Transverse colon (tissue), 4 donors: ENCODE results near the gene CDC37.

ENCODE experiments used
- EP300 ChIP-seq: sonication (generic); formaldehyde crosslinking; IDR thresholded peaks from one replicate; pipeline ENCODE4 v1.6.1; 2017; ENCODE audit warnings: antibody characterized with exemption, low read depth
- POLR2A ChIP-seq: fragments of 450-650 bp; IDR thresholded peaks from one replicate; pipeline ENCODE4 v1.6.1; 2016; ENCODE audit warnings: antibody characterized with exemption, mild to moderate bottlenecking, moderate library complexity
- POLR2AphosphoS5 ChIP-seq, 3 donors: sonication (generic); formaldehyde crosslinking; IDR thresholded peaks; one replicate each; pipeline ENCODE4 v1.6.1; 2016; ENCODE audit warnings: antibody characterized with exemption in 3 of 3
- TF ChIP-seq, protein P1 (sequence below), 5 experiments: fragments of 200-600 bp in 3 of 5; fragments of 450-650 bp in 2 of 5; sonication (generic) in 3 of 5; IDR thresholded peaks; 1 replicate in 2 of 5; 2 replicates in 3 of 5; pipeline ENCODE4 v1.5.1; 2016 to 2017; ENCODE audit warnings: antibody characterized with exemption in 5 of 5, inconsistent platforms in 3 of 5, mild to moderate bottlenecking in 2 of 5, moderate library complexity in 1 of 5

DNA sequence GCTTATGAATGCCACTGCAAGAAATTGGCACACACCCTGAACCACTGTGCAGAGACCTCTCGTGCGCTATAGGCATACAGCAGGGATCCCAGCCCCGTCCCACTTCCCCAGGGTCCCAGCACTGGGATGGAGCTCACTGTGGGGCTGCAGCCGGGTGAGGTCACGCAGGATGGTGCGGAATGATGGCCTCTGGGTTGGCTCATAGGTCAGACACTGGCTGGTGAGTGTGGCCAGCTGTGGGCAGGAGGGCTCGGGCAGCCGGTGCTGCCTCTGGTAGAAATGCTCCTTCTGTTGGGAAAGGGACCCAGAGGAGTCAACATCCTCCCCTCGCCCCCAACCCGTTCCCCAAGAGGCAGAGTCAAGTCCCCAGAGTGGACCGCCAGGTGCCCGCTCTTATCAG is 46.9 kb downstream of the CDC37 start:
- TF ChIP-seq, protein P1, sequence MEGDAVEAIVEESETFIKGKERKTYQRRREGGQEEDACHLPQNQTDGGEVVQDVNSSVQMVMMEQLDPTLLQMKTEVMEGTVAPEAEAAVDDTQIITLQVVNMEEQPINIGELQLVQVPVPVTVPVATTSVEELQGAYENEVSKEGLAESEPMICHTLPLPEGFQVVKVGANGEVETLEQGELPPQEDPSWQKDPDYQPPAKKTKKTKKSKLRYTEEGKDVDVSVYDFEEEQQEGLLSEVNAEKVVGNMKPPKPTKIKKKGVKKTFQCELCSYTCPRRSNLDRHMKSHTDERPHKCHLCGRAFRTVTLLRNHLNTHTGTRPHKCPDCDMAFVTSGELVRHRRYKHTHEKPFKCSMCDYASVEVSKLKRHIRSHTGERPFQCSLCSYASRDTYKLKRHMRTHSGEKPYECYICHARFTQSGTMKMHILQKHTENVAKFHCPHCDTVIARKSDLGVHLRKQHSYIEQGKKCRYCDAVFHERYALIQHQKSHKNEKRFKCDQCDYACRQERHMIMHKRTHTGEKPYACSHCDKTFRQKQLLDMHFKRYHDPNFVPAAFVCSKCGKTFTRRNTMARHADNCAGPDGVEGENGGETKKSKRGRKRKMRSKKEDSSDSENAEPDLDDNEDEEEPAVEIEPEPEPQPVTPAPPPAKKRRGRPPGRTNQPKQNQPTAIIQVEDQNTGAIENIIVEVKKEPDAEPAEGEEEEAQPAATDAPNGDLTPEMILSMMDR (IDR thresholded peaks at IDR 0.05): no peak
- TF ChIP-seq POLR2AphosphoS5 (IDR thresholded peaks at IDR 0.05) (no peak), POLR2A (no peak), EP300 (no peak)
